ENCODE results near the gene TRAP1.
"Not testable (repeated sequence)": the region's sequence is repeated elsewhere in the genome, so short reads cannot be mapped to it uniquely, and the experiment has no call there.

Gene TRAP1

GRCh38 chr16:3670711-3671110, 46.6 kb downstream of the TRAP1 start:
- DNase-seq, result no peak

- DNase-seq, result peak; percentile 29
These were observed 48.2 kb downstream of the TRAP1 start for GRCh38 chr16:3669082-3669481.

GRCh38 chr16:3668626-3669025, 48.7 kb downstream of the TRAP1 start:
- DNase-seq, result no peak

- DNase-seq, result no peak
These were observed 51.8 kb downstream of the TRAP1 start for GRCh38 chr16:3665508-3665907.

- no peak for DNase-seq
These were observed 53.0 kb downstream of the TRAP1 start for GRCh38 chr16:3664187-3664896.

GRCh38 chr16:3662601-3663000, 54.7 kb downstream of the TRAP1 start:
- DNase-seq, result no peak

GRCh38 chr16:3661922-3662321, 55.4 kb downstream of the TRAP1 start:
- no peak for DNase-seq

GRCh38 chr16:3661311-3661710, 56.0 kb downstream of the TRAP1 start:
- DNase-seq, result no peak

GRCh38 chr16:3659251-3659650, 58.1 kb downstream of the TRAP1 start:
- DNase-seq, result no peak

- no peak for DNase-seq
These were observed 60.5 kb downstream of the TRAP1 start for GRCh38 chr16:3656491-3657468.

- not testable (repeated sequence) for DNase-seq
These were observed 61.2 kb downstream of the TRAP1 start for GRCh38 chr16:3656160-3656490.

GRCh38 chr16:3655396-3656159, 61.7 kb downstream of the TRAP1 start:
- no peak for DNase-seq

GRCh38 chr16:3655030-3655395, 62.3 kb downstream of the TRAP1 start:
- DNase-seq, result no peak

GRCh38 chr16:3654249-3654991, 62.9 kb downstream of the TRAP1 start, which contains the start of gene DNASE1:
Gene DNASE1, plus strand, starts transcription at chr16:3654691. Its CDS starts 683 bp downstream, at chr16:3655374.
- peak; percentile 86 for DNase-seq

- DNase-seq, result no peak
These were observed 64.7 kb downstream of the TRAP1 start for GRCh38 chr16:3652373-3653195.

GRCh38 chr16:3651461-3652372, 65.6 kb downstream of the TRAP1 start:
- no peak for DNase-seq

- DNase-seq, result no peak
These were observed 66.6 kb downstream of the TRAP1 start for GRCh38 chr16:3650631-3651265.

GRCh38 chr16:3646348-3646920, 70.9 kb downstream of the TRAP1 start:
- no peak for DNase-seq

GRCh38 chr16:3645504-3646347, 71.6 kb downstream of the TRAP1 start:
- DNase-seq, result no peak
